Pericardium fibroblast (primary cell): Measurements from ENCODE around the gene CDC45. TPM values are rescaled to one million over a fixed set of nuclear protein-coding genes. Genes with fewer than 3 reads are reported as not detected.

Experiments used
- total RNA-seq: library from RNA; depleted of rRNA; stranded (reverse); fragments of >200 nt; gene quantifications from 2 replicates; pipeline ENCODE4 v1.2.3, GENCODE V29; 2015

Gene CDC45, protein sequence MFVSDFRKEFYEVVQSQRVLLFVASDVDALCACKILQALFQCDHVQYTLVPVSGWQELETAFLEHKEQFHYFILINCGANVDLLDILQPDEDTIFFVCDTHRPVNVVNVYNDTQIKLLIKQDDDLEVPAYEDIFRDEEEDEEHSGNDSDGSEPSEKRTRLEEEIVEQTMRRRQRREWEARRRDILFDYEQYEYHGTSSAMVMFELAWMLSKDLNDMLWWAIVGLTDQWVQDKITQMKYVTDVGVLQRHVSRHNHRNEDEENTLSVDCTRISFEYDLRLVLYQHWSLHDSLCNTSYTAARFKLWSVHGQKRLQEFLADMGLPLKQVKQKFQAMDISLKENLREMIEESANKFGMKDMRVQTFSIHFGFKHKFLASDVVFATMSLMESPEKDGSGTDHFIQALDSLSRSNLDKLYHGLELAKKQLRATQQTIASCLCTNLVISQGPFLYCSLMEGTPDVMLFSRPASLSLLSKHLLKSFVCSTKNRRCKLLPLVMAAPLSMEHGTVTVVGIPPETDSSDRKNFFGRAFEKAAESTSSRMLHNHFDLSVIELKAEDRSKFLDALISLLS
- 1.1 and 3.1 TPM in 2 replicates for total RNA-seq

DNA sequence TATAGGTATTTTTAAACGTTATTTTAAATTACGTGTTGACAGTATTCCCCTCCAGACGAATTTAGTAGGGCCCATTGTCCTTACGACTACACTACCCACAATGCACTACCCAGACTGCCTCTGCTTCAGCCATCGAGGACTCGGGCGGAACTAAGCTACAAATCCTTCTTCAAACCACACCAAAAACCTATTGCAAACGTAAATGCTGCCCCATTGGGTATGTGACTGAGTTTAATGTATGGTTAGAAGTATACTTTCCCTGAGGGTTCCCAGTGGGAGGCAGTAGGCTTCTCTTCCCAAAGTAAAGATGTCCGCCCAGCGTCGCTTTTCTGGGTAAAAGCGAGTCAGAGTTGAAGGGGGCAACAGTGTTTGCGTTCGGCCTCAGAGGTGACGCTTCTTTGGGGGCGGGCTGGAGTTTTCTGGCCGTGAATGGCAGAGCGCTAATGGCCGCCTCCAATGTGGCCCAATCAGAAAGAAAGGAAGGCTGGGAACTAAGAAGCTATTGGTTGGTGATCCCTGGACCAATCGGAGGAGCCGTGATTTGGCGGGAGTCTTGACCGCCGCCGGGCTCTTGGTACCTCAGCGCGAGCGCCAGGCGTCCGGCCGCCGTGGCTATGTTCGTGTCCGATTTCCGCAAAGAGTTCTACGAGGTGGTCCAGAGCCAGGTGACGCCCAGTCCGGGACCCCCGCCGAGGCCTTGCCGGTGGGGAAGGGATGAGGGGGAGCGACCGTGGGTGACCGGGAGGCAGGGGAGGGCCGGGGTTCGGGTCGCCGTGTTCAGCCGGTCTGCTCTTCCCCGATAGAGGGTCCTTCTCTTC is at the start of gene CDC45:
TSS of gene CDC45 (plus strand) at position 566 of the 818 bp plus-strand sequence. CDS start at position 615, 49 bp downstream.

DNA sequence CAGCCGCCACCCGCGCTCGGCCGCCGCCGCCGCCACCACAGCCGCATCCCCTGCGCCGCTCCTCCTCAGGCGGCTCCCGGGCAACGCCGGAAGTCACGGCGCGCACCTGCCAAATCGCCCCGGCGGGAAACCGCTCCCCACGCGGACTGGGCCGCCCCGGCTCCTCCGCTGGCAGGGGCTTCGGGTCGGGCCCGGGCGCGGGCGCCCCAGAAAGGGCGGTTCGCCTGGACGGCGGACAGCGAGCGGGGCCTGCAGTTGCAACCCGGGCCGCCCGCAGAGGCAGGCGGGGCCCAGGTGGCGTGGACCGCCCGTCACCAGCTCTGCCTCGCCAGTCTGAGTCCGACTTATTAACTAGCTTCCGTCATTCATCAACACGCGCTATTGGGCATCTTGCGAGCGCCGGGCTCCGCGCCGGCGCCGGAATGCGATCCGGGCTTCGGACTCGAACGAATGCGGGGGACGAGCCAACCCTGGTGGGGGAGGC is 48.0 kb upstream of the CDC45 start, which contains the start of gene HIRA:
TSS of gene HIRA (minus strand) at position 85 of the 484 bp plus-strand sequence. CDS start 257 bp downstream, outside the sequence.

DNA sequence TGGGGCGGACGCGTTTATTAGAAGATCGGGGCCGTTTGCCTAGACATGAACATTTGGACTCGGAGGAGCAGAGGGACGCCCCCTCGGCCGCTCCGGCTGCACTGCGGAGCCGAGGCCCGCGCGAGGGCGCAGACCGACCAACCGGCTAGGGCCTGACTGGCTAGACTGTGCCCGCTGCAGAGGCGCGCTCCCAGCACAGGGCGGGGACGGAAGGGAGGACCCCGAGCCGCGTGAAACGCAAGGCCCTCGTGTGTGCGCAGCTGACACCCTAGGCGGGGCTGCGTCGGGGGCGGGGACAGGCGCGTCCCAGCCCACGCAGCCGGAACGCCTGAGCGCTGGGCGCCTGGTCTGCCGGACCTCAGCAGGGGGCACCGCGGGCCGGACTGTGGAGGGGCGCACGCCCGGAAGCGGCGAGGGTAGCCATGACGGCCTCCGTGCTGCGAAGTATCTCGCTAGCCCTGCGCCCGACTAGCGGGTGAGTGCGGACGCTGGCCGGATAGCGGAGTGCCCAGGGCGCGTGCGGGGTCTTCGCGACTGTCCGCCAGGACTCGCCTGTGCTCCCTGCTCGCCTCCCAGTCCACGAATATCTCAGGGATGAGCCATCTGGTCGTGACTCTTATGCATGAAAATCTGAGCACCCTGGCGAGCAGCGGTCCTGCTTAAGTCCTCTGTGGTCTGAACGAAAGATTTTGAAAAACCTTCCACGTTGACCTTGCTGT is 47.4 kb upstream of the CDC45 start, which contains the start of gene MRPL40:
TSS of gene MRPL40 (plus strand) at position 413 of the 719 bp plus-strand sequence. CDS start at position 423, 10 bp downstream.

DNA sequence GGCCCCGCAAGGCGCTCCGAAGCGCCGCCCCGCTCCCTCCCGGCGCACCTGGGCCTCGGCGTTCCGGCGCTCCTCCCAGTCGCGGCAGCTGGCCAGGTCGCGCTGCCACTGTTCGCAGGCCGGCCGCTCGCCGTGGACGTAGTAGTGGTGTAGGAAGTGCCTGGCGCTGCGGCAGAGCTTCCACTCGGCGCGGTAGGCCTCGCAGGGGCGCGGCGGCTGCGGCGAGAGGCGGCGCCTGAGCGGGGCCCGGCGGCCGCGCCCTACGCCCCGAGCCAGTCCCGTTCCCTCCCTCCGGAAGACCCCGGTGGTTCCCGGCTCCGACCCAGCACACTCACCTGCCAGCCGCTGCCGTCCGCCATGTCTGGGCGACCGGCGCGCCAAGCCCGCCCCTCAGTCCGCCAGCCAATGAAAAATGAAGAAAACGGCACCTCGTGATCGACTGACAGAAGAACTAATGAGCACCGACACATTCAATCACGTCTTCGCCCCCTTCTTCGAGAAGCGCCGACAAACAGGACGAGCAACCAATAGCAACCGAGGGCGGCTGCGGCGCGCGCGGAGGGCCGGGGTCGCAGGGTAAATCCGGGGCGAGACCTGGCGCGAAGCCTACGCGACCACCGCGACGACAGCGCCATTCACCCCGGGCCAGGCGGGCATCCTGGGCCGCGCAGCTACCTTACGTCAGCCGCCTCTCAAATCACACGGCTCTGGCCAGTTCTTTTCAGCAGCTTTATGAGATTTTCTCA is 32.2 kb upstream of the CDC45 start, which contains the start of gene C22orf39:
TSS of gene C22orf39 (minus strand) at position 382 of the 746 bp plus-strand sequence. CDS start at position 359, 23 bp downstream.

DNA sequence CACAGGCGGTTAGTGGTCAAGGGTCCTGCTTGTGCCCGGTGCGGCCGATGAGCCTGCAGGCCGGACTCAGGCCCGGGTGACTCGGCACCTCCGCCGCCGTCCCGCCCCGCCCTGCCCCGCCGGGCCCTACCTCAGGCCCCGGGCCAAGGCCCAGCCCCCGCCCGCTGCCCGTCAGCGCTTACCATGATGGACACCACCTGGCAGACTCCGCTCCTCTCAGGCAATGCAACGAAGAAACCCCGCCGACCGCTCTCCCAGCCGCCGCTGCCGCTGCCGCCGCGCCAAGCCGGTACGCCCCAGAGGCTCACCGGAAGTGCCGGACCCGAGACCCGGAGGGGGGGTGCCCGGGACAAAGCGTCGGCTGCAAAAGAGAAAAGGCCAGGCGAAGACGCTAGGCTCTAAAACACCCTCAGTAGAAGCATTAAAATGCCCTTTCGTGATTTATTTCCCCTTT is 792 bp upstream of the CDC45 start, which contains the start of gene UFD1:
TSS of gene UFD1 (minus strand) at position 293 of the 454 bp plus-strand sequence. CDS start at position 185, 108 bp downstream.

DNA sequence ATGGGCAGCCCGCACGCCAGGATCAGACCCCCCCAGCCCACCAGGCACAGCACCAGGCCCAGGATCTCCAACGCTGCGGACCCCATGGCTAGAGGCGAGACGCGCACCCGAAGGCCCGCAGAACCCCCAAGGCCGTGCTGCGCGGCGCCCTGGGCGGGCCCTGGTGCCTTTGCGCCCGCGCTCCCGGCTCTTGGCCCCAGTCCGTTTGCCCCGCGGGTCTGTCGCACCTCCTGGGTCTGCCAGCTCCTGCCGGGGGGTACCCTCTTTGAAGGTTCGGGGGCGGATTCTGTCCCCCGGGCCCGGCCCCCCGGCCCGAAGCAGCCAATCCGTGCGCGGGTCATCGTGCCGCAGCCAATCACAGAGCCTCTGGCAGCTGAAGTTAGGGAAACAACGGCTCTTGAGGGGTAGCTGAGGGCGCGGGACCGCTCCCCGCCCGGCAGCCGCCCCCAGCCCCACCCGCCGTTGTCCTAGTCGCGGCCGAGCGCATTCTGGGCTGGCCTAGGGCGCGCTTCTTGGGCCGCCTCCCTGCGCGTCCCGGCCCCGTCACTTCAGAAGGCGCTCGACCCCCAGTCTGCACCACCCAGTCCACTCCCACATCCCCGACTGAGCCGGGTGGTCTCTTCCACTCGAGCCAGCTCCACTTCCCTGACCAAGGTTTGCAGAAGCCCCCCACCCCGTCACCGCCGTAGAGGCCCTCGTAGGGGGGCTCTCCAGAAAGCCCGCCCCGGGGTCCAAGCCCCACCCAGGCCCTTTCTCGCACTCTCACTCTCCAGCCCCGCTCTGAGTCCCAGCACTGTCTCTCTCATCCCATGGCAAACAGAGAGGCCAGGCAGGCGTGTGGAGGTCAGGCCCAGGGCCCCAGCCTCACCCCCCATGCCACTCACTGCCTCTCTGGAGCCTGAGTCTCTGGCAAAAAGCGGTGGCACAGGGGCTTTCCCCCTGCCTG is 44.7 kb downstream of the CDC45 start, which contains the start of gene CLDN5:
TSS of gene CLDN5 (minus strand) at position 241 of the 946 bp plus-strand sequence. CDS start at position 86, 155 bp downstream.

Other genes starting within 250 kb of the CDC45 start
- 5.6 and 11.8 TPM in 2 replicates for gene CLTCL1, start 188.2 kb upstream of the CDC45 start, total RNA-seq
- gene HIRA, start 48.2 kb upstream of the CDC45 start, total RNA-seq = 18.2 and 22.4 TPM in 2 replicates
- 33.5 and 38.3 TPM in 2 replicates for gene MRPL40, start 47.4 kb upstream of the CDC45 start, total RNA-seq
- gene C22orf39, start 32.2 kb upstream of the CDC45 start, total RNA-seq = 21.5 and 29.8 TPM in 2 replicates
- gene UFD1, start 727 bp upstream of the CDC45 start, total RNA-seq = 20.1 and 21.8 TPM in 2 replicates
- 2.1 and 16.7 TPM in 2 replicates for gene CLDN5, start 44.5 kb downstream of the CDC45 start, total RNA-seq
- gene SEPTIN5, start 234.6 kb downstream of the CDC45 start, total RNA-seq = 23.6 and 30.8 TPM in 2 replicates
- 8.9 and 13.4 TPM in 2 replicates for gene GP1BB, start 243.6 kb downstream of the CDC45 start, total RNA-seq